C4-2B (cell line): ENCODE results near the gene RAB7B.

Experiments
- ZFX ChIP-seq: fragments of 450-650 bp; IDR thresholded peaks from 2 replicates; pipeline ENCODE4 v1.6.1; 2017
- TF ChIP-seq, protein P1 (sequence below): fragments of 450-650 bp; conservative IDR thresholded peaks from 2 replicates; pipeline ENCODE4 v1.5.1; 2017; ENCODE audit warnings: mild to moderate bottlenecking

DNA sequence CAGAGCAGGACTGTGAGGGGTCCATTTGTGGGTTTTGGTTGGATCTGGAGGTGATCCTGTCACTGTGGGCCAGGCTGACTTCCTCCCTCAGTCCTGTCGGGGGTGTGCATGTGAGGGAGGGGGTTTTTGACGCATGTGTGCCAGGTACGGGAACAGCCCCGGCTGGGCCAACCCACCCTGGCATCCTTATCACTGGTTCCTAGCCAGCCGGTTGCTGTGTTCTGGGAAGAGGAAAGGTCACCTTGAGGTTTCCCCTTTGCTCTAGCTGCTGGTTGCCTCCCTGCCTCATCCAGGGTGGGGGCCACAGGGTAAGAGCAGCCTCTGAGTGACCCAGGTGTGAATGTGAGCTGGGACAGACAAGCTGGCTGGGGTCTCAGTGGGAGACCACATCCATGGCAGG is 62.5 kb downstream of the RAB7B start:
- TF ChIP-seq, protein P1, sequence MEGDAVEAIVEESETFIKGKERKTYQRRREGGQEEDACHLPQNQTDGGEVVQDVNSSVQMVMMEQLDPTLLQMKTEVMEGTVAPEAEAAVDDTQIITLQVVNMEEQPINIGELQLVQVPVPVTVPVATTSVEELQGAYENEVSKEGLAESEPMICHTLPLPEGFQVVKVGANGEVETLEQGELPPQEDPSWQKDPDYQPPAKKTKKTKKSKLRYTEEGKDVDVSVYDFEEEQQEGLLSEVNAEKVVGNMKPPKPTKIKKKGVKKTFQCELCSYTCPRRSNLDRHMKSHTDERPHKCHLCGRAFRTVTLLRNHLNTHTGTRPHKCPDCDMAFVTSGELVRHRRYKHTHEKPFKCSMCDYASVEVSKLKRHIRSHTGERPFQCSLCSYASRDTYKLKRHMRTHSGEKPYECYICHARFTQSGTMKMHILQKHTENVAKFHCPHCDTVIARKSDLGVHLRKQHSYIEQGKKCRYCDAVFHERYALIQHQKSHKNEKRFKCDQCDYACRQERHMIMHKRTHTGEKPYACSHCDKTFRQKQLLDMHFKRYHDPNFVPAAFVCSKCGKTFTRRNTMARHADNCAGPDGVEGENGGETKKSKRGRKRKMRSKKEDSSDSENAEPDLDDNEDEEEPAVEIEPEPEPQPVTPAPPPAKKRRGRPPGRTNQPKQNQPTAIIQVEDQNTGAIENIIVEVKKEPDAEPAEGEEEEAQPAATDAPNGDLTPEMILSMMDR = no peak
- TF ChIP-seq ZFX = no peak
